CD14-positive monocyte (primary cell): Measurements from ENCODE around the gene THOC5. TPM values are rescaled to one million over a fixed set of nuclear protein-coding genes. Genes with fewer than 3 reads are reported as not detected.

Source experiments
- DNase-seq, 3 donors: peaks; one replicate each; pipeline ENCODE4 v3.0.0-alpha.2; 2011 to 2022
- H2AFZ ChIP-seq: 2 replicates; pipeline ENCODE4 v1.6.0; 2012; ENCODE audit warnings: mild to moderate bottlenecking, low read depth, low read length, inconsistent platforms; ENCODE audit not compliant: insufficient read depth, poor library complexity, severe bottlenecking
- H3K27ac ChIP-seq, 2 donors: 1 replicate in 1 of 2; 2 replicates in 1 of 2; pipeline ENCODE4 v1.5.1; 2012 to 2013; ENCODE audit warnings: low read length in 2 of 2, control low read depth in 1 of 2, inconsistent platforms in 1 of 2, low read depth in 1 of 2, mild to moderate bottlenecking in 1 of 2
- H3K27me3 ChIP-seq, 2 donors: one replicate each; pipeline versions ENCODE4 v1.6.0 to v1.6.1; 2011 to 2013; ENCODE audit warnings: low read length in 2 of 2; ENCODE audit not compliant: control insufficient read depth in 2 of 2, insufficient read depth in 2 of 2
- H3K36me3 ChIP-seq, 2 donors: replicated peaks in 1 of 2; 1 replicate in 1 of 2; 2 replicates in 1 of 2; pipeline versions ENCODE4 v1.5.1 to v1.6.1; 2012 to 2013; ENCODE audit warnings: low read length in 2 of 2, control low read depth in 1 of 2, inconsistent platforms in 1 of 2, mild to moderate bottlenecking in 1 of 2; ENCODE audit not compliant: insufficient read depth in 2 of 2, control insufficient read depth in 1 of 2
- H3K4me1 ChIP-seq, 2 donors: 1 replicate in 1 of 2; 2 replicates in 1 of 2; pipeline versions ENCODE4 v1.5.1 to v1.6.1; 2012 to 2013; ENCODE audit warnings: low read length in 2 of 2, control low read depth in 1 of 2, inconsistent platforms in 1 of 2, mild to moderate bottlenecking in 1 of 2, moderate library complexity in 1 of 2; ENCODE audit not compliant: insufficient read depth in 2 of 2, control insufficient read depth in 1 of 2
- H3K4me2 ChIP-seq: replicated peaks from 2 replicates; pipeline ENCODE3; 2012; ENCODE audit warnings: low read length, moderate library complexity, mild to moderate bottlenecking; ENCODE audit not compliant: poor library complexity, severe bottlenecking; ENCODE audit errors: extremely low read depth
- H3K4me3 ChIP-seq, 3 experiments: fragments of 200-600 bp in 1 of 3; sonication (generic) in 1 of 3; replicated peaks in 1 of 3; 1 replicate in 2 of 3; 2 replicates in 1 of 3; pipeline ENCODE4 v1.5.1; 2011 to 2013; ENCODE audit warnings: low read length in 3 of 3, mild to moderate bottlenecking in 3 of 3, control low read depth in 2 of 3, low read depth in 2 of 3, inconsistent platforms in 1 of 3, moderate library complexity in 1 of 3
- H3K79me2 ChIP-seq: 2 replicates; pipeline ENCODE4 v1.6.0; 2012; ENCODE audit warnings: mild to moderate bottlenecking, control low read depth, inconsistent platforms, low read length, moderate library complexity; ENCODE audit not compliant: insufficient read depth
- H3K9ac ChIP-seq: 2 replicates; pipeline ENCODE4 v1.6.0; 2017; ENCODE audit warnings: low read length, mild to moderate bottlenecking; ENCODE audit not compliant: insufficient read depth, poor library complexity, severe bottlenecking
- H3K9me3 ChIP-seq, 2 donors: replicated peaks in 1 of 2; 1 replicate in 1 of 2; 2 replicates in 1 of 2; pipeline versions ENCODE4 v1.5.1 to v1.6.1; 2012 to 2013; ENCODE audit warnings: low read length in 2 of 2, control low read depth in 1 of 2; ENCODE audit not compliant: control insufficient read depth in 1 of 2, insufficient read depth in 1 of 2
- H4K20me1 ChIP-seq: 2 replicates; pipeline ENCODE4 v1.6.0; 2012; ENCODE audit warnings: mild to moderate bottlenecking, low read length, control low read depth, moderate library complexity; ENCODE audit not compliant: insufficient read depth
- H3K27ac Mint-ChIP-seq, 7 donors: one replicate each; pipeline ENCODE4 v1.8.0; 2020; ENCODE audit warnings: mild to moderate bottlenecking in 7 of 7, mixed read lengths in 7 of 7, moderate library complexity in 6 of 7, inconsistent platforms in 2 of 7
- H3K27me3 Mint-ChIP-seq, 3 donors: one replicate each; pipeline ENCODE4 v1.8.0; 2021 to 2022; ENCODE audit warnings: low read depth in 3 of 3, mild to moderate bottlenecking in 3 of 3, mixed read lengths in 3 of 3, moderate library complexity in 3 of 3, inconsistent platforms in 1 of 3
- H3K36me3 Mint-ChIP-seq, 2 donors: one replicate each; pipeline ENCODE4 v1.8.0; 2020; ENCODE audit warnings: mixed read lengths in 2 of 2, inconsistent platforms in 1 of 2, mild to moderate bottlenecking in 1 of 2
- H3K4me1 Mint-ChIP-seq: one replicate; pipeline ENCODE4 v1.8.0; 2020; ENCODE audit warnings: mild to moderate bottlenecking, mixed read lengths
- H3K4me3 Mint-ChIP-seq, 2 donors: one replicate each; pipeline ENCODE4 v1.8.0; 2020; ENCODE audit warnings: mild to moderate bottlenecking in 2 of 2, mixed read lengths in 2 of 2, moderate library complexity in 1 of 2
- H3K9me3 Mint-ChIP-seq, 7 donors: one replicate each; pipeline ENCODE4 v1.8.0; 2020 to 2022; ENCODE audit warnings: mixed read lengths in 7 of 7, mild to moderate bottlenecking in 6 of 7, moderate library complexity in 6 of 7, inconsistent platforms in 2 of 7
- CTCF ChIP-seq: fragments of 200-600 bp; IDR thresholded peaks from one replicate; pipeline ENCODE4 v1.8.0; 2022; ENCODE audit warnings: antibody characterized with exemption, mild to moderate bottlenecking
- WGBS: methylation state at CpG from one replicate; pipeline ENCODE4 v1.1.5; 2013; ENCODE audit warnings: missing lambda C conversion rate; ENCODE audit not compliant: insufficient coverage; 5-methylcytosine and 5-hydroxymethylcytosine counted together
- intact Hi-C, 2 donors: fragments of 100-400 bp; cut with micrococcal nuclease; formaldehyde crosslinking; loops; one replicate each; pipeline versions ENCODE4 v1.15.0 to v1.15.1; 2023
- polyA plus RNA-seq, 3 donors: library from polyadenylated mRNA; depleted of rRNA in 1 of 3; unstranded in 2 of 3; stranded (reverse) in 1 of 3; fragments of 300-500 nt in 2 of 3; fragments of >200 nt in 1 of 3; fragmentation: Illumina TruSeq in 2 of 3; gene quantifications; 1 replicate in 2 of 3; 2 replicates in 1 of 3; pipeline ENCODE4 v1.2.3, GENCODE V29; 2012 to 2021

Gene THOC5
- polyA plus RNA-seq, 3 donors, result 19.6 to 29.9 (median 28.2) TPM

- Histone ChIP-seq H3K79me2 (no peaks in the 10 kb centered on the region), H3K9ac (no peak overlapping the region), H3K9me3 (peaks cover 0 to 17% of the 10 kb centered on the region in 2 donors), H3K36me3 (no peaks in the 10 kb centered on the region), H3K27me3 (peaks cover 15 to 37% of the 10 kb centered on the region in 2 donors), H2AFZ (no peak overlapping the region), H4K20me1 (peaks cover 21% of the 10 kb centered on the region), H3K4me1 (peaks cover 22 to 46% of the 10 kb centered on the region in 2 donors), H3K4me3 (no peak overlapping the region), H3K4me2 (no peak overlapping the region), H3K27ac (no peak overlapping the region)
- no peak overlapping the region for H3K4me3 Mint-ChIP-seq
- WGBS, result 94% methylated on average over 7 of the region's 7 CpGs
- peaks cover 33% of the 10 kb centered on the region for H3K4me1 Mint-ChIP-seq
- intact Hi-C loops, result no loop called here
- peaks cover 35 to 51% (median 38%) of the 10 kb centered on the region in 3 donors for H3K27me3 Mint-ChIP-seq
- H3K36me3 Mint-ChIP-seq, result peaks cover 5 to 8% of the 10 kb centered on the region in 2 donors
- no peak for TF ChIP-seq CTCF
- H3K27ac Mint-ChIP-seq, result no peak overlapping the region
- no peak for DNase-seq
- H3K9me3 Mint-ChIP-seq, result peaks cover 0 to 19% (median 6%) of the 10 kb centered on the region in 7 donors
These were observed 70.8 kb downstream of the THOC5 start for GRCh38 chr22:29482726-29483125.

GRCh38 chr22:29482253-29482652 is 71.3 kb downstream of the THOC5 start:
- Histone ChIP-seq H3K27me3 (peaks cover 15 to 39% of the 10 kb centered on the region in 2 donors), H3K4me2 (no peak overlapping the region), H3K9ac (no peak overlapping the region), H3K79me2 (no peaks in the 10 kb centered on the region), H4K20me1 (peaks cover 21% of the 10 kb centered on the region), H3K27ac (no peak overlapping the region), H2AFZ (no peak overlapping the region), H3K4me3 (no peak overlapping the region), H3K4me1 (peaks cover 22 to 46% of the 10 kb centered on the region in 2 donors), H3K9me3 (peaks cover 0 to 17% of the 10 kb centered on the region in 2 donors), H3K36me3 (no peaks in the 10 kb centered on the region)
- TF ChIP-seq CTCF, result no peak
- Mint-ChIP-seq H3K4me1 (peaks cover 34% of the 10 kb centered on the region), H3K27ac (peak overlapping the region in 1 of 7 donors; percentile 36), H3K27me3 (peaks cover 37 to 56% (median 39%) of the 10 kb centered on the region in 3 donors), H3K4me3 (peak overlapping the region in 1 of 2 donors; percentile 74), H3K9me3 (peaks cover 0 to 19% (median 6%) of the 10 kb centered on the region in 7 donors), H3K36me3 (peaks cover 5 to 8% of the 10 kb centered on the region in 2 donors)
- 66% methylated on average over 11 of the region's 11 CpGs for WGBS
- intact Hi-C loops, result no loop called here
- DNase-seq, result no peak
